GF-D8 (cell line): ENCODE results near the gene PNCK.
"Not testable (repeated sequence)": the region's sequence is repeated elsewhere in the genome, so short reads cannot be mapped to it uniquely, and the experiment has no call there.

Experiments used
- DNase-seq: peaks from one replicate; lab custom pipeline; 2025; lab: John Stamatoyannopoulos, UW

PNCK gene

DNA sequence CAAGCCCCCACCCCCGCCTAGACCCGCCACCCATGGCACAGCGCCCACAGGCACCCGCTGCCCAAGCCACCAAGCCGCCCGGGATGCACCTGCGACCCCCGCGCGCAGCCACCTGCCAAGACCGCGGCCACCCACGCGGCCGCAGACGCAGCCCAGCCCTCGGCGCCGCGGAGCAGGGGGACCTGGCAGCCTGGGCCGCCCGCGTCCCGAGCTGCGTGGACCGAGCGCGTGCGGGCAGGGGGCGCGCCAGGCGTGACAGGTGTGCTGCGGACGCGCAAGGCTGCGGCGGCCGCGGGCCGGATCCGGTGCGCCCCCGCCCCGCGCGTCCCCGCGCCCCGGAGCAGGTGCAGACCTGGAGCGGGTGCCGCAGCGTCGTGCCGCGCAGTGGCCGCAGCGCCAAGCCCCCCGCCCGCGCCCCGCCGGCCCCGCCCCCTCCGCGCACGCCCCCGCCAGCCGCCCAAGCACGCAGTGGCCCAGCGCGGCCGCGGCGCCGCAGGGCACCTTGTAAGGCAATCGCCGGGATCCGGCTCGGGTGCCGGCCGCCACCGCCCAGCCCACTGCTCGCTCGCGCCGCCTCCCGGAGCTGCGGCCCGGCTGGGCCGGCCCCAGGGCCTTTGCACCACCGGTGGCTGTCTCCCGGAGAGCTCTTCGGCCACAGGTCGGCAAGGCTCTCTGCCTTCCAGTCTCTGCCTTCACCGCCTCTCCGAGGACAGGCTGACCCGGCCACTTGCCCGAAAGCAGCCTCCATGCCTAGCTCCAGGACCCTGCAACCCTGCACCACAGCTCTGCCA lies at the start of gene PNCK:
Gene PNCK, minus strand, starts transcription at position 386 of the 791 bp plus-strand sequence. CDS start 737 bp downstream, outside the sequence.
- no peak for DNase-seq

DNA sequence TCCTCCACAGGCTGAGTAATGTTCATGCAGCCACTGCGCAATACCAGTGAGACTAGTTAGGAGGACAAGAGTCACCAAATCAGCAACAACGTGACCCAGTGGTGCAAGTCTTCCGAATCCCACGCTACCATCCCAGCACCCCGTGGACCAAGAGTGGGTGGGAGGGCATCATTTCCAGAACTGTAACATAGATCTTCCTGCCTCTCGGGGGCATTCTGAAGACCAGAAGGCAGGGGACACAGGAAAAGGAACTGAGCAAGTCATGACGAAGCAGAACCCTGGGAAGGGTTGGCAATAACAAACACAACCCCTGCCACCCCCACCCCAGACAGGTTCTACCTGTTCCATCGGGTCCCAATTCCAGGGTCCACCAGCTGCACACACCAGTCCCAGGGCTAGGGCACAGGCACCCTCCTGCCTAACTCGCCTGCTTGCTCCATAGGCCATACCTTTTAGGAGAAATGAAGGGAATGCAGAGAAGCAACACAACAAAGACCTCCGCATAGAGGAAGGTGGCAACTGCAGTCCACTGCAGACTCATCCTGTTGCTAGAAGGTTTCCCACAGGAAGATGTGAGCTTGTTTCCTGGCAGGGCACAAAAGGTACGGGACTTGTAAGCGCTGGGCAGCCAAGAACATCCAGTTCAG lies 49.2 kb upstream of the PNCK start:
- DNase-seq: no peak

DNA sequence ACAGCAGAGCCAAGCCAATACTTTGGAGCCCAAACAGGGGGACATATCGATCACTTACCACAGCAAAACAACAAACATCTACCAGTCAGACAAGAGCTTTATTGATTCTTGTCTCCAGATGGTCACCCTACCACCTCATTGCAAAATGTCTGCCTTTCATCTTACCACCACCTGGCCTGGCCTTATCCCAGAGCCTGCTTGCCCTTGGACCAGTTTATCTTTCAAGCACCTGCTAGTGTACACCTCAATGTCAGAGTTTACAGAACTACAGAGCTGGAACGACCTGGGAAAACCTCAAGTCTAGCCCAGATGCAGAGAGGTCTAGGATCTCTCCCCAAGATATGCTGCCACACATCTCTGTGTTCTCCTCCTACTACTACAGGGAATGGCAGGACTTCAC lies 46.1 kb upstream of the PNCK start:
- no peak for DNase-seq

DNA sequence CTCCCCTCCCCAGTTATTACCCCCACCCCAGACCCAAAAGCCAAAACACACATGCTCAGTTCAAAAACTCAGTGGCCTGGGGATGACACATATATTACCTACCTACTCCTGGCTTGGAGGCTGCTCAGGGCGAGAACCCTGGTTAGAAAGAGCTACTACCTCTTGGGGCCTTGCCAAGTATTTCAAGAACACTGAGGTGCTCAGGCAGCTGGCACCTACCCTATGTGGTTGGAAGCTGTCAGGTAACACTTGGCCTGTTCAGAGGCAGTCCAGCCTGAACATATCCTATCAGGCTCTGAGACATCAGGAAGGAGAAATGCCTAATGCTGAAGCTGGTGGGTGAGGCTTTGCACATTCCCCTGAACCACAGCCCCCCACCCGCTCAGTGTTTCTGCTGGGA lies 45.6 kb upstream of the PNCK start:
- DNase-seq: no peak

DNA sequence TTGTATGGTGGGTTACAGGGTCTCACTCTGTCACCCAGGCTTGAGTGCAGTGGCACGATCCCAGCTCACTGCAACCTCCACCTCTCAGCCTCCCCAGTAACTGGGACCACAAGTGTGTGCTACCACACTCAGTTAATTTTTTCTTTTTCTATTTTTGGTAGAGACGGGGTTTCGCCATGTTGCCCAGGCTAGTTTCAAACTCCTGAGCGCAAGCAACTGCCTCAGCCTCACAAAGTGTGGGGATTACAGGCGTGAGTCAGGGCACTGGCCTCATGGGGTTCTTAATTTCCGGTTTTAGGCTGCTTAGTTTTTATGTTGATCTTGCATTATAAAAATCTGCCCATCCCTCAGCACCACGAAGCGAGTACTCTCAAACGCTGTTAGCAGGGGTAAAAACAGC lies 43.8 kb upstream of the PNCK start:
- DNase-seq: no peak

DNA sequence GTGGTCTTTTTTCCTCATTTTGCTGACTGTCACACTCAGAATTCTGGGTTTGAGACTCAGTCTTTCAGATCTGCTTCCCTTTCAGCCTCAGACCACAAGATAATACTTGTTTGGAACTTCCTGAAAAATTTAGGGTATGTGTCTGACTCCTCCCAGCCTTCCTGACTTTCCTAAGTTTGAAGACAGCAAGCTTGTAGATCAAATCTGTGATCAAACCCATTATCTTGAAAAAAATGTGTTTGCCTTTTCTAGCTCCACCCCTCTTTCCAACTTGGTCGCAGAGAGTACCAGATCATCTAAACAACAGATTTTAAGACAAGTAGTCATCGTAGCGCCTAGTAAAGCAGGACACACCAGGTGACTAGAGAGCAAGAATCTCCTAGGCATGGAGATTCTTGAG lies 40.6 kb upstream of the PNCK start:
- DNase-seq: no peak

DNA sequence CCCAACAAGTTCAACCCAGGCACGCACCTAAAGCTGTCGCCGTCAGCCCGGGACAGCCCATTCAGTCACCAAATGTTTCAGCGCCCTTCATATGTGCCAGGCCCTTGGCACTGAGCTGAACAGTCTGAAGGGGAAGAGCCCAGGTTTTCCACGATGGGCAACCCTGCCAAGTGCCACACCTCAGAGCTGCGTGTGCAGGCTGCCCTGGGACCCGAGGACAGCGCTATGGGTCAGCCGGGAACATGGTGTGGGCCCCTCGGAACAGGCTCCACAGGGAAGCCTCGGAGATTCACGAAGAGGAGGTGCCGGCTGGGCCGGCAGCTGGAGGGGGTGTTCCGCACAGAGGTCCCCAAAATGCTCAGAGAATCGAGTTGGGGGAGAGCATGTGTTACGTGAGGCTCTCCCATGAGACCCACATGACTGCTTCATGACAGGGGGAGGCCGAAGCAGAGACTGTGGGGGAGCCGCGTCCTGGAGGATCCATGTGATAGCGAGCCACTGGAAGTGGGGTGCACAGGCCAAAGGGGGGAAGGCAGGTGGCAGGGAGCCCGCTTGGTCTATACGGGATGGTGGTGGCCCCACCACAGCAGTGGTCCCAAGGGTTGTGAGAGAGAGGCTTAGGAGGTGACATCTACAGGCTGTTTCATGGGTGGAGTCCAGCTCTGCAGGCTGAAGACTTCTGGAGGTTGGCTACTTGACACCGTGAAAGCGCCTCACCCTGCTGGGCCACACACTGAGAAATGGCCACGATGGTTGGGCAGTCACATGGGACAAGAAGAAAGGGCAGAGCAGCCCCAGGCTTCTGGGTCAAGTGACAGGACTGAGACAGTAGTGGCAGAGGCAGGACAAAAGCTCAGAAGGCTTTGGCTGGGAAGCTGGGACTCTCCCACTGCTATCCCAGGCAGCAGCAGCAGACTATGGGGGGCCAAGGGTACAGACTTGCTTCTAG lies 36.4 kb upstream of the PNCK start:
- DNase-seq: no peak

DNA sequence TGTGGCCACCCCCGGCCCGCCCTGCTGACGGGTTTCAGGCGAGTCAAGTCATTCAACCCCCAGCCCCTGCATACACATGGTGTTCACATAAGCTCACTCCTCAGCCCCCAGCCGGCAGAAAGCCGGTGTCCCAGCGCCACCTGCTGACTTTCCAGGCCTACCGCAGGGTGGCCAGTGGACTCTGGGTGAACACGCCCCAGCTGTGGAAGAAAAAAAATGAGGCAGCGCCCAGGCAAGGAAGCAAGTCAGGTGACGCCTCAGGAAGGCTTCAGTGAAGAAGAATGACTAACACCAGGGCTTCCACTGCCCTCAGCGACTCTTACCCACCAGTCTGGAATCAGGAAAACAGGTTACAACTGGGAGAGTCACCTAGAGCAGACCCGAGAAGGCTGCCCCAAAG lies 34.8 kb upstream of the PNCK start:
- DNase-seq: no peak

DNA sequence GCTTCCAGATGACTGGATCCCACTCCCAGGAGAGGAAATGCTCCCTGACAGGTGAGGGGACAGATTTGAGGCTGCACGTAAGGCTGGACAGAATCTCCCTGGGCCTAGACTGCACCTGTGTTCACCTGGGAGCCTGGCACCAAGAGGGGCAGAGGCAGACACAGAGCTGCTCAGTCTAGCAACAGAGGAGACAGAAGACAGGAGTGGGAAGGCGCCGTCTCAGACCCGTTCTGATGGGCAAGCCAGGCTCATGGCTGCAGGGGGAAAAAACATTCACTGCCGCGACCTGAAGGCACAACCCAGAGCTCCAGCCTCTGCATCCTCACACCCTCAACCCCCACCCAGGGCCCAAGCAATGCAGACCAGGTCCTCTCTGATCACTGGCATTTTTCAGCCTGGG lies 33.8 kb upstream of the PNCK start:
- no peak for DNase-seq

DNA sequence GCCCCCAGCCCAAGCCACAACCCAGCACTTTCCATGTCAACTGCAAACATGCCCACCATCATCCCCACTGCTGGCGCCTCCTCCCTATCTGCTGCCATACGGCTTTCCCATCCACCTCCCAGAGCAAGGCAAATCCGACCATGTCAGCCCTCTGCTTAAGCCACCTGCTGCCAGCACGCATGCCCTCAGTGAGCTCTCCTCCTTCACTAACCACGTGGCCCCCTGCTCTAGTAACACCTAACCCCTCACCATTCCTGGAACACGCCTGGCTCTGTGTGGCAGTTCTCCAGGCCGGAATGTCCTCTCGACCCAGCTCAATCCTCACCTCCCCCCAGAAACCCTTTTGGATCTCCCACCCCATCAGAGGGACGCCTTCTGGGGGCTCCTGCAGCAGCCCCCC lies 33.2 kb upstream of the PNCK start:
- DNase-seq: no peak

DNA sequence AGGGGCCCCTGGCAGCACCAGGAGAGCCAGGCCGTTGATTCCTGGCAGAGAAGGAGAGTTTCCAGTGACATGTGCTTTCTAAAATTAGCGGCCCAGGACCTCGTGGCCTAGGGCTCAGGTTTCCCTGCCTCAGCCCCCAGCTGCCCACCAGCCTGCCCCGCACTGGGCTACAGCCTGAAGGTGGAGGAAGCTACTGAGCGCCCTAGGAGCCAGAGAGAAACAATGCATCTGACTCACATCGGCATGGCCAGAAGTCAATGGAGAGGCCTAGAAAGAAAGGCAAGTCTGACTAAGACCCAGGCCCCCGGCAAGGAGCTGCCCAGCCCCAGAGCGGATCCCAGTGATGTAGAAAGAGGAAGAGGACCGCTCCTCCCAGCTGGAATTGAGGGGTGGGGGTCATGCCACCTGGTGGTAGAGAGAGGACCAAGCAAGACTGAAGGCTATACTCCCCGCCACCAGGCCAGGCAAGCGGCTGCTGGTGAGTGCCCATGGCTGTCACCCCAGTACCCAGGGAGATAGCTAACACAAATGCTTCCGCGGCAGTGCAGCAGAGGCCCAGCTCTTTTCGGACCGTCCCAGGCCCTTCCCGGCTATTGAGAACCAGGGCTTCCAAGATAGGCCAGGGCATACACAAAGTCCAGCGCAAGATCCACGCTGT lies 31.9 kb upstream of the PNCK start:
- DNase-seq: not testable (repeated sequence)

DNA sequence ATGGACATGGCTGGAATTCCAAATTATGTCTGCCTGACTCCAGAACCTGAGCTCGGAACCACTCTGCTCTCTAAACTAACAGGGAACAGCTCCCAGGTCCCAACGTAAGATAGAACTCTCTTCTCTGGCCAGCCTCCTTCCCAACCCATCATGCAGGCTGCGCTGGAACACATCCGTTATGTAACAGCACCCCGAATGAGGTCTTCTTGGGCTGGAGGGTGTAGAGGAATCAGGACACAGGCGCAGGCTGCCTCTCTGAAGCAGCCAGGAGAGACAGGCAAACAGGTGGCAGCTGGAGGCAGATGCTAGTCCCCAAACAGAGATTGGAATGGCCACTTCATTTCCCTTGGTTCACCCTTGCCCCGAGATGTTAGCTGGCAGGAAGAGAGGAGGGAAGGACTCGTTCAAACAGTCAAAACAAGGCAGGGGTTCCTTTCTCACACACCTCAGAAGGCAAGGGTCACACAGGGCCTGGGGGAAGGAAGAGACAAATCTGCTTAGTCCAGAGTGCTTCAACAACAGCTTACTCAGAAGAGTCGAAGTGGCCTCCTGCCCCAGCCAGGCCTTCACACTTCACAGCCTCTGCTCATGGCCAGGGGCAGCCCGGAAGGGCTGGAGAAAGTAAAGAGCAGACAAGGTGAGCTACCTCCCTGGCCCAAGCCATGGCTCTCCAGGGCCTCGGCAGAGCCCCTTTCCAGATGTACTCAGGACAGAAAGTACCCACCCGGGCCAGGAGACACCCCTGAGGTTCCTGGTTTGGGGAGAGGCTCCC lies 31.2 kb upstream of the PNCK start:
- DNase-seq: not testable (repeated sequence)

DNA sequence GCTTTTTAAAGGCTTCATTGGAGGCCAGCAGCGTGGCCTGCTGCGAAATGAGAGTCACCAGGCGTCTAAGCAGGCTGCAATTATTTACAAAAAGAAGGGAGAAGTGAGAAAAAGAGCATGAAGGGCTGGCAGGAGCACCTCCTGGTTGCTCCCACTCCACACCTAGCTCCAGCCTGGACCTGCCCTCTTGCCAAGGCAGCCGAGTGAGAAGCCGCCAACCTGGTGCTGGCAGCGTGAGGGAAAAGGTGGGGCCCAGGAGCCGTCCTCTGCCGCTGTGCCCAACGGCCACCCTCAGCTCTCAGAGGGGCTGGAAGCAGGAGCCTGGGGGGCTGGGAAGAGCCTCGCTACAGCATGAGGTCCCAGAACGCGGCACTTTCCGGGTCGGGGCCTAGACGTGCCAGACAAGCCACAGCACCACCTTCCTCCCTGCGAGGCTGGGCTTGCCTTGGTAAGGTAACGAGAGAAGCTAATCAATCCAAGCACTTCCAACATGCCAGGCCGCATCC lies 30.5 kb upstream of the PNCK start:
- DNase-seq: no peak

DNA sequence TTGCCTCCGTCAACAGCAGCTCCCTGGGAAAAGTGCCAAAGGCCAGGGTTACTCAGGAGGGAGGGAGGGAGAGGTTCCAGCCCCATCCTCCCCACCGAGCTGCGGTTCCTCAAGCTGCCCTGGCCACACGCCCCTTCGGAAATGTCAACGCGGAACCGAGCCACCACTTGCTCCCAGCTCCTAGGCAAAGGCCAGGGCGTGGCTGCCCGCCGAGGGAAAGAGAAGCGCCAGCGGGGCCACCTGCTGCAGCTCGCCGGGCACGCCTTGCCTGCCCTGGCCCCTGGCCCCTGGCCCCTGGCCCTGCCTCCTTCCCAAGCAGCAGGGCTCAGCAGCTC lies 29.4 kb upstream of the PNCK start:
- DNase-seq: no peak

DNA sequence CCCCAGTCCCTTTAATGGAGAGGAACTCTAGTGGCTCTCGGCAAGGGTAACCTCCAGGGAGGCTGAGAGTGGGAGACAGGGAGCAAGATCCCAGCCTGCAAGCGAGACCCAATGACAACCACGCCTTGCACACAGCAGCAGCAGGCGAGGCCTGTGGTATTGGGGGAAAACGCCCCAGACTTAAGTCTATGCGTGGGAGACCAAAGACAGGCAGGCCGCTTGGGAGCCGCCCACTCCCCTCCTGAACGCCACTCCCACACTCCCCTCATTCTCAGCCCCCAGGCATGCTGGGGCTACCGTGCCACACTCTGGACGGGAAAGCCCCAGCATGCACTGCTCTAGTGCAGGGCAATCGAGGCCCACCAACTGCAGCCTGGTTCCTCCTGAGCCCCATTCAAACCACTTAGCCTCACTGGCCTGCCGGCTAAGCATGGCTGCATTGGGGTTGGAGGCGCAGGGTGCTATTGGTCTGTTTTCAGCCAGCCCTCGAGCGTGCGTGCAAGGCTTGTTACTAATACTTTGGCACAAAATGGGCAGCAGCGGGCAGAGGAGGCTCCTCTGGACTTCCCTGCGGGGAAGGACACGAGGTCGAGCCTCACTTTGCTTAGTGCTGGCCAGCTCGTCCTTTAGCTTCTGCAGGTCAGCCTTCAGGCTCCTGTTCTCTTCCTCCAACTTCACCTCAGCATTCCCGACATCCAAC lies 28.9 kb upstream of the PNCK start:
- DNase-seq: no peak

DNA sequence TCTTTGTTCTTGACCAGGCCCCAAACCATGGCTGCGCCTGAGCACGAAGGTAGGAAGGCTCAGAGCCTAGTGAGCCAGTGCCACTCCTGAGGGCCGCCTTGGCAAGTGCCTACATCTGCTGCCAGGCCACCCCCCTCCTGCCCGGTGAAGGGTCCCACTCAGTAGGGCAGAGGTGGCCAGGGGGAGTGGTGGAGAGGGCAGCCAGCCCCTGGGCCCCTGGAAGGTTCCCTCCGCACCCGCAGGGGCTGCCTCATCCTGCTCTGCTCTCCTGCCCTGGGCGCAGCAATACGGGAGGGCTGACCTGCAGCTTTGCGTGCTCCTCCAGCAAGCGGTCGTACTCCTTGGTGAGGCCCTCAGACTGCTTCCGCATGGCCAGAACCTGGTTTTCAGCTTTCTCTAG lies 28.1 kb upstream of the PNCK start:
- DNase-seq: no peak

DNA sequence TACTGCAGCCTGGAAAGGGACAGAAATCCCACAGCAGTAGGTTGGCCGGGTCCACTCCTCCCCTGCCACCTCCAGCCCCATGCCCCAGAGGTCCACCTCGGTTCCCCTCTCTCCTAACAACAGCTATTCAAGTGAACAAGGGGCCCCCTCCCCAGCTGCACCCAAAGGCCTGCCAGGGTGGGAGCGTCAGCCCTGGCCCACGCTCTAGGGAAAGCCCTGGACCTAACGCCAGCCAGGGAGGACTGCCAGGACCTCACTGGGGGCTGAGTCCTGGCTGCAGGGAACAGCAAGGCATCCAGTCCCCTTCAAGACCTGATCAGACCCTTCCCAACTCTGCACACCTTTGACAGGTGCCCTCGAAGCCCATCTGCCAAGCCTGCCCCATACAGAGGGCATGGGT lies 27.4 kb upstream of the PNCK start:
- no peak for DNase-seq

DNA sequence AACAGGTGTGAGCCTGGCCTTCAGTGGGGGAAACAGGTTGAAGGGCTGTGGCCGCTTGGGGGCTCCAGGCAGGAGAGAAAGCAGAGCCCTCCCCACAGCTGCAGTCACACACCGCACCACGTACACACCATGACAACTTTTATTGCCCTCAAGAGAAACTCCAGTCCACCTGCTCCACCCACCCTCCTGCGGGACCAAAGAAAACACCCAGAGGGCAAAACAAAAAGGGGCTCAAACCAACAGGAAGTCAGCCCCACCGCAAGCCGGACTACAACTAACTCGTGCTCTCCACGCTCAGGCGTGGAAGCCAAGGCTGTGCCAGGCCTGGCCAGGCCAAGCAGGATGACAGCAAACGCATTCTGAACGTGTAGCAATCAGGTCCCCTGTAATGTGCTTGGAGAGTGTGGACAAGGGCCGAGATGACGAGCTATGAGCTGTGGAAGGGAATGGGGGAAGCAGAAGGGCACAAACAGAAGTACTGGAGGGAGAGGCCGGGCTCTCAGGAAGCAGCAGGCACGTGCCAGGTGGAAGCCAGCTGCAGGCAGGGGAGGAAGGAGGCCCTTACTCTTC lies 26.8 kb upstream of the PNCK start:
- DNase-seq: no peak

DNA sequence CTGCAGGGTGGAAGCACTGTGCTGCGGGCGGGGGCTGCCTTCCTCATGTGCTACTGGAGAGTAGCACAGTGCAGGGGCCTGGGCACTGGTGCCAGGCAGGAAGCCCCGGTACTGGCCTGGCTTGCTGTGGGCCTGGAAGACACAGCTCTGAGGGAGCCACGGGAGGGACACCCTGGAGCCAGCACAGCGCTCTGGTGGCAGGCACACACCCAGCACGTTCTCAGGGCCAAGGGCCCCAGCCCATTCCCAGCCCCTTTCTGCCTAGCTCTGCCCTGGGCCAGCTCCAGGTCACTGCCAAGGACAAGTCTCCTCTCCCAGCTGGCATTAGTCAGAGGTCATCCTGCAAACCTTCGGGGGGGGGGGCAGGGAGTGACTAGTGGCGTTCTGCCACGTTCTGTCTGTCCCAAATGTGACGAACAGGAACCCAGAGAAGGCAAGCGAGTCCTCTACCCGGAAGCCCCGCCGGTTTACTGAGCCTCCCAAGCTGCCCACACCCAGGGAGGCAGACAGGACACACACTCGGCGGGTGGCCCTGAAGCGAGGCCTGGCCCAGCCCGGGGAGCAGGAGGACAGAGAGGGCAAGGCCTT lies 26.3 kb upstream of the PNCK start:
- DNase-seq: not testable (repeated sequence)
